Spleen (tissue), 7 donors: ENCODE data around the gene TERT.

ENCODE experiments used
- POLR2A ChIP-seq, 3 donors: fragments of 450-650 bp; IDR thresholded peaks; one replicate each; pipeline ENCODE4 v1.5.1; 2017; ENCODE audit warnings: antibody characterized with exemption in 3 of 3, mild to moderate bottlenecking in 1 of 3
- POLR2AphosphoS5 ChIP-seq, 3 donors: sonication (generic); formaldehyde crosslinking; IDR thresholded peaks; one replicate each; pipeline ENCODE4 v1.5.1; 2017; ENCODE audit warnings: antibody characterized with exemption in 3 of 3
- TF ChIP-seq, protein P1 (sequence below), 11 experiments: fragments of 200-600 bp in 7 of 11; fragments of 450-650 bp in 4 of 11; sonication (generic) in 4 of 11; IDR thresholded peaks in 8 of 11; conservative IDR thresholded peaks in 3 of 11; 1 replicate in 7 of 11; 2 replicates in 4 of 11; pipeline versions ENCODE4 v1.4.0 to v1.8.0; 2016 to 2021; ENCODE audit warnings: antibody characterized with exemption in 11 of 11, inconsistent platforms in 4 of 11, mild to moderate bottlenecking in 1 of 11
- donor health status: DM: no; HTN: no; CAD: no; lungs with moderate emphysema.
- donor health status: DM: no; HTN: no; CAD: no.
- donor health status: DM: no; HTN: no; CAD: no.

DNA sequence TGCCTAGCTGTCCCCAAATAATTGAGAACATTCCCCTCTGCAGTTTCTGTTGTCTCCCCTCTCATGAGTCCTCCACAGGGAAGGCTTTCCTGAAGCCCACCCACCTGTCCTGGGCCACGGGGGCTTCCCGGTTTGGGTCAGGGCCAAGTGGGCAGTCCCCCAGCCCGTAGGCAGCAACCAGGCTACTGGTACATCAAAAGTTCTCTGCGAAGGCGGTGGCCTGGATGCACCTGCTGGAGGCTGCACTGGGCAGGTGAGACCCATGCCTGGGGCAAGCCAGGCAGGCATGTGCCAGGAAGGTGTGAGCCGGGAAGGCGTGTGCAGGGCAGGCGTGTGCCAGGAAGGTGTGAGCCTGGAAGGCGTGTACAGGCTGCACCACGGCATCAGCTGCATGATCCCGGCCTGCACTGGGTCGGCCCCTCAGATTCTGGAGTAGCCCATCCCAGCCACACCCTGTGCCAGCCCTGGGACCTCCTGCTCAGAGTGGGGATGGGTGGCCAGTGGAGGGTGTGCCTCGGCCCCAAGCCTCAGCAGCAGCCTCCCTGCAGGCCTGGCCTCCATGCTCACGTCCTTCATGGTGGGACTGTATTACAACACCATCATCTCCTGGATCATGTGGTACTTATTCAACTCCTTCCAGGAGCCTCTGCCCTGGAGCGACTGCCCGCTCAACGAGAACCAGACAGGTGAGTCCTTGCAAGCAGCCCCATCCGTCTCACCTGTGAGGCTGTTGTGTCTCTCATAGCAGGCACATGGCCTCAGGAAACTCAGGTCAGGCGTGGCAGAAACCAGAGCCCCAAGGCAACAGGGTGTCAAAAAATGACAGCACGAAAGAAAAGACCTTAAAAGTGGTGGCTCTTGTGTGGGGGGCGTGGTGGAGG is 84.7 kb downstream of the TERT start:
- TF ChIP-seq, protein P1, sequence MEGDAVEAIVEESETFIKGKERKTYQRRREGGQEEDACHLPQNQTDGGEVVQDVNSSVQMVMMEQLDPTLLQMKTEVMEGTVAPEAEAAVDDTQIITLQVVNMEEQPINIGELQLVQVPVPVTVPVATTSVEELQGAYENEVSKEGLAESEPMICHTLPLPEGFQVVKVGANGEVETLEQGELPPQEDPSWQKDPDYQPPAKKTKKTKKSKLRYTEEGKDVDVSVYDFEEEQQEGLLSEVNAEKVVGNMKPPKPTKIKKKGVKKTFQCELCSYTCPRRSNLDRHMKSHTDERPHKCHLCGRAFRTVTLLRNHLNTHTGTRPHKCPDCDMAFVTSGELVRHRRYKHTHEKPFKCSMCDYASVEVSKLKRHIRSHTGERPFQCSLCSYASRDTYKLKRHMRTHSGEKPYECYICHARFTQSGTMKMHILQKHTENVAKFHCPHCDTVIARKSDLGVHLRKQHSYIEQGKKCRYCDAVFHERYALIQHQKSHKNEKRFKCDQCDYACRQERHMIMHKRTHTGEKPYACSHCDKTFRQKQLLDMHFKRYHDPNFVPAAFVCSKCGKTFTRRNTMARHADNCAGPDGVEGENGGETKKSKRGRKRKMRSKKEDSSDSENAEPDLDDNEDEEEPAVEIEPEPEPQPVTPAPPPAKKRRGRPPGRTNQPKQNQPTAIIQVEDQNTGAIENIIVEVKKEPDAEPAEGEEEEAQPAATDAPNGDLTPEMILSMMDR (IDR thresholded peaks at IDR 0.05 in 8 of 11, conservative IDR thresholded peaks at IDR 0.05 in 3 of 11), result no peak
- TF ChIP-seq POLR2AphosphoS5 (IDR thresholded peaks at IDR 0.05) (no peak), POLR2A (IDR thresholded peaks at IDR 0.05) (no peak)
